Measurements from ENCODE around the gene ACTL7A. TPM values are rescaled to one million over a fixed set of nuclear protein-coding genes. Genes with fewer than 3 reads are reported as not detected.
A peak's percentile ranks its signal among the peaks of the same experiment; 100 is the strongest.
"Not testable (repeated sequence)": the region's sequence is repeated elsewhere in the genome, so short reads cannot be mapped to it uniquely, and the experiment has no call there.

Gene ACTL7A
- polyA plus RNA-seq, 1 donor (not counting 4 experiments of a cell fraction or from before 2014, with no cell fraction given): not detected

GRCh38 chr9:108838017-108838416, 24.0 kb upstream of the ACTL7A start:
- Histone ChIP-seq H3K79me2 (ENCODE audit: control insufficient read depth, insufficient read depth, low read length) (no peaks in the 10 kb centered on the region), H3K9me3 (ENCODE audit: control insufficient read depth, low read depth, low read length) (peaks cover 2% of the 10 kb centered on the region), H4K20me1 (ENCODE audit: control insufficient read depth, extremely low read depth, insufficient read depth, low read length) (no peaks in the 10 kb centered on the region), H3K27ac (ENCODE audit: control insufficient read depth, insufficient read depth, low read length) (peak overlapping the region; percentile 93), H3K4me1 (ENCODE audit: control insufficient read depth, extremely low read depth, insufficient read depth, low read length) (peaks cover 42% of the 10 kb centered on the region), H3K9me1 (ENCODE audit: control insufficient read depth, extremely low read depth, insufficient read depth, low read length) (no peaks in the 10 kb centered on the region), H3K27me3 (ENCODE audit: control insufficient read depth, extremely low read depth, insufficient read depth, low read length) (no peaks in the 10 kb centered on the region), H3K9ac (ENCODE audit: control insufficient read depth, extremely low read depth, insufficient read depth, low read length) (peak overlapping the region; percentile 69), H3K4me2 (ENCODE audit: control insufficient read depth, extremely low read depth, insufficient read depth, low read depth, low read length) (peak overlapping the region; percentile 89), H3K4me3 (ENCODE audit: control insufficient read depth in 2 of 3, extremely low read depth in 1 of 3, insufficient read depth in 2 of 3, low read depth in 1 of 3, low read length in 3 of 3) (peak overlapping the region in 2 of 3 experiments; percentile 37 to 41), H3K36me3 (ENCODE audit: control insufficient read depth in 2 of 2, extremely low read depth in 1 of 2, insufficient read depth in 2 of 2, low read length in 2 of 2) (no peaks in the 10 kb centered on the region), H2AFZ (ENCODE audit: control insufficient read depth, low read length) (no peak overlapping the region)
- no peak for TF ChIP-seq EZH2 (IDR thresholded peaks at IDR 0.05; ENCODE audit: low read length)
- TF ChIP-seq CTCF (optimal IDR thresholded peaks at IDR 0.05 in 1 of 3, IDR thresholded peaks at IDR 0.05 in 1 of 3, conservative IDR thresholded peaks at IDR 0.05 in 1 of 3; ENCODE audit: extremely low read depth in 1 of 3, insufficient read depth in 2 of 3, low read length in 3 of 3): no peak
- FAIRE-seq (no peak), DNase-seq (ENCODE audit: low read depth, low spot score) (no peak)
- dilution Hi-C loops (cut with MboI; ENCODE audit: extremely low pct_ligation_motif_present, low sequenced_read_pairs): no loop called here

DNA sequence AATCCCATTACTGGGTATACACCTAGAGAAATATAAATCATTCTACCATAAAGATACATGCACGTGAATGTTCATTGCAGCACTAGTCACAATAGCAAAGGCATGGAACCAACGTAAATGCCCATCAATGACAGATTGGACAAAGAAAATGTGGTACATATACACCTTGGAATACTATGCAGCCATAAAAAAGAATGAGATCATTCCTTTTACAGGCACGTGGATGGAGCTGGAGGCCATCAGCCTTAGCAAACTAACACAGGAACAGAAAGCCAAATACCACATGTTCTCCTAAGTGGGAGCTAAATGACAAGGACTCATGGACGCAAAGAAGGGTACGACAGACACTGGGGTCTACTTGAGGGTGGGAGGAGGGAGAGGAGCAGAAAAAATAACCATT, 22.5 kb upstream of the ACTL7A start:
- H3K4me2 ChIP-seq (ENCODE audit: control insufficient read depth, extremely low read depth, insufficient read depth, low read depth, low read length); H3K79me2 ChIP-seq (ENCODE audit: control insufficient read depth, insufficient read depth, low read length); H2AFZ ChIP-seq (ENCODE audit: control insufficient read depth, low read length); H3K27ac ChIP-seq (ENCODE audit: control insufficient read depth, insufficient read depth, low read length); H3K27me3 ChIP-seq (ENCODE audit: control insufficient read depth, extremely low read depth, insufficient read depth, low read length); H3K9me3 ChIP-seq (ENCODE audit: control insufficient read depth, low read depth, low read length); H3K36me3 ChIP-seq (ENCODE audit: control insufficient read depth in 2 of 2, extremely low read depth in 1 of 2, insufficient read depth in 2 of 2, low read length in 2 of 2); dilution Hi-C loops (cut with MboI; ENCODE audit: extremely low pct_ligation_motif_present, low sequenced_read_pairs); H3K9ac ChIP-seq (ENCODE audit: control insufficient read depth, extremely low read depth, insufficient read depth, low read length); DNase-seq (ENCODE audit: low read depth, low spot score); H4K20me1 ChIP-seq (ENCODE audit: control insufficient read depth, extremely low read depth, insufficient read depth, low read length); H3K4me3 ChIP-seq (ENCODE audit: control insufficient read depth in 2 of 3, extremely low read depth in 1 of 3, insufficient read depth in 2 of 3, low read depth in 1 of 3, low read length in 3 of 3); FAIRE-seq; H3K9me1 ChIP-seq (ENCODE audit: control insufficient read depth, extremely low read depth, insufficient read depth, low read length): not testable (repeated sequence)
- peaks cover 43% of the 10 kb centered on the region for H3K4me1 ChIP-seq (ENCODE audit: control insufficient read depth, extremely low read depth, insufficient read depth, low read length)

DNA sequence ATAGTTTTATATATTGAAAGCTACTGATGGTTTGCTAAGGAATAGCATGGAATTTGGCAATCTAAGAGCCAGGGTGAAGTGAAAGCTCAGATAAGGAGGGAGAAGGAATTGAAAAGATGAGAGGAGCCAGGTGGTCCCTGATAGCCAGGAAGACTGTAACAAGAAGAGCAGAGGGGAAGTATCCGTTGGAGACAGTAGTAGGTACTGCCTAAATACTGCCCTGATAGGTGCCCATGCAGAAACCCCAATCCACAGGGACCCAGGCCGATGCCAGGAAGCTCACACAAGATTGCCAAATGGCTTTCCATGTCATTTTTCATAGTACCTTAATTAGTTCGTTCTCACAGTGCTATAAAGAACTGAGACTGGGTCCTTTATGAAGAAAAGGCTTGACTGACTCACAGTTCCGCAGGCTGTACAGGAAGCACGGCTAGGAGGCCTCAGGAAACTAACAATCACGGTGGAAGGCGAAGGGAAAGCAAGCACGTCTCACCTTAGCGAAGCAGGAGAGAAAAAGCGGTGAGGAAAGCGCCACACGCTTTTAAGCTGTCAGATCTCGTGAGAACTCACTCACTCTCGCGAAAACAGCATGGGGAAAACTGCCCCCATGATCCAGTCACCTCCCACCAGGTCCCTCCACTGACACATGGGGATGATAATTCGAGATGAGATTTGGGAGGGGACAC, 19.3 kb upstream of the ACTL7A start:
- no peak for DNase-seq (ENCODE audit: low read depth, low spot score)
- no peaks in the 10 kb centered on the region for H3K27me3 ChIP-seq (ENCODE audit: control insufficient read depth, extremely low read depth, insufficient read depth, low read length)
- H3K79me2 ChIP-seq (ENCODE audit: control insufficient read depth, insufficient read depth, low read length): no peaks in the 10 kb centered on the region
- H3K4me1 ChIP-seq (ENCODE audit: control insufficient read depth, extremely low read depth, insufficient read depth, low read length): peaks cover 25% of the 10 kb centered on the region
- H3K9me1 ChIP-seq (ENCODE audit: control insufficient read depth, extremely low read depth, insufficient read depth, low read length): no peaks in the 10 kb centered on the region
- FAIRE-seq: no peak
- H3K4me3 ChIP-seq (ENCODE audit: control insufficient read depth in 2 of 3, extremely low read depth in 1 of 3, insufficient read depth in 2 of 3, low read depth in 1 of 3, low read length in 3 of 3): no peak overlapping the region
- H3K27ac ChIP-seq (ENCODE audit: control insufficient read depth, insufficient read depth, low read length): no peak overlapping the region
- H3K9ac ChIP-seq (ENCODE audit: control insufficient read depth, extremely low read depth, insufficient read depth, low read length): no peak overlapping the region
- no peak for TF ChIP-seq CTCF (optimal IDR thresholded peaks at IDR 0.05 in 1 of 3, IDR thresholded peaks at IDR 0.05 in 1 of 3, conservative IDR thresholded peaks at IDR 0.05 in 1 of 3; ENCODE audit: extremely low read depth in 1 of 3, insufficient read depth in 2 of 3, low read length in 3 of 3)
- no peak for TF ChIP-seq EZH2 (IDR thresholded peaks at IDR 0.05; ENCODE audit: low read length)
- no peaks in the 10 kb centered on the region for H4K20me1 ChIP-seq (ENCODE audit: control insufficient read depth, extremely low read depth, insufficient read depth, low read length)
- dilution Hi-C loops (cut with MboI; ENCODE audit: extremely low pct_ligation_motif_present, low sequenced_read_pairs): no loop called here
- H3K36me3 ChIP-seq (ENCODE audit: control insufficient read depth in 2 of 2, extremely low read depth in 1 of 2, insufficient read depth in 2 of 2, low read length in 2 of 2): no peaks in the 10 kb centered on the region
- no peak overlapping the region for H3K4me2 ChIP-seq (ENCODE audit: control insufficient read depth, extremely low read depth, insufficient read depth, low read depth, low read length)
- peaks cover 2% of the 10 kb centered on the region for H3K9me3 ChIP-seq (ENCODE audit: control insufficient read depth, low read depth, low read length)
- H2AFZ ChIP-seq (ENCODE audit: control insufficient read depth, low read length): no peak overlapping the region

Data from keratinocyte (primary cell).